DOHH2 (cell line): Measurements from ENCODE around the gene CPLANE2.

Experiments used
- EZH2phosphoT487 ChIP-seq: fragments of 200-600 bp; sonication (generic); IDR thresholded peaks from 2 replicates; pipeline ENCODE4 v1.6.1; 2017; ENCODE audit warnings: borderline replicate concordance, mild to moderate bottlenecking, antibody characterized with exemption, low read length, moderate library complexity, mixed read lengths
- TF ChIP-seq, protein P1 (sequence below): fragments of 200-600 bp; sonication (generic); IDR thresholded peaks from one replicate; pipeline ENCODE4 v1.5.1; 2014; ENCODE audit warnings: antibody characterized with exemption, mild to moderate bottlenecking, low read depth, low read length; ENCODE audit not compliant: poor library complexity, severe bottlenecking

DNA sequence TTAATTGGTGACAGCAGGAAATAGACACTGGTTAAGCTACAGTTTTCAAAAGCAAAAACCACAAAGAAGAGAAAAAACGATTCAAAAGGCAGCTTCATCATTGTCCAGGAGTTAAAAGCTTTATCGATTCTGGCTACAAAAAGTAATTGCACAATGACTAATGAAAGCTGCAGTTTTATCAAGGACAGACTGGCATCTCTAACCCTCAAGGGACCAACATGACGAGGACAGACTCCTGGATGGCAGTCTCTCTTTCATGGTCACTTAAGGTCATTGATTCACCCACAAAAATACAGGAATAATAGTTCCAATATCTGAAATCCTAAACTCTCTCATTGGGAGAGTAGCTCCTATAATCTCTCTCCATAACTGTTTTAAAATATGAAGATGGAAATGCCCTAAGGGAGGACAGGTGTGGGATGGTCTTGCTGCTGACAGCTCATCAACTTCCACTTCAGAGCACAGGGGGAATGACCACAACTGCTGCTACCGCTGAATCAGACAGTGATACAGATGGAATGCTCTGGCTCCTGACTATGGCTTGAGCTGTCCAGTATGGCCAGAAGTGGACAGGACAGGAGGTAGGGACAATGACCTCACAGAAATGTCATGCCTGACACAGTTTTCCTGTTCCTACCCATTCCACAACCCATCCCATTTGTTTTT lies 17.4 kb upstream of the CPLANE2 start:
- TF ChIP-seq, protein P1, sequence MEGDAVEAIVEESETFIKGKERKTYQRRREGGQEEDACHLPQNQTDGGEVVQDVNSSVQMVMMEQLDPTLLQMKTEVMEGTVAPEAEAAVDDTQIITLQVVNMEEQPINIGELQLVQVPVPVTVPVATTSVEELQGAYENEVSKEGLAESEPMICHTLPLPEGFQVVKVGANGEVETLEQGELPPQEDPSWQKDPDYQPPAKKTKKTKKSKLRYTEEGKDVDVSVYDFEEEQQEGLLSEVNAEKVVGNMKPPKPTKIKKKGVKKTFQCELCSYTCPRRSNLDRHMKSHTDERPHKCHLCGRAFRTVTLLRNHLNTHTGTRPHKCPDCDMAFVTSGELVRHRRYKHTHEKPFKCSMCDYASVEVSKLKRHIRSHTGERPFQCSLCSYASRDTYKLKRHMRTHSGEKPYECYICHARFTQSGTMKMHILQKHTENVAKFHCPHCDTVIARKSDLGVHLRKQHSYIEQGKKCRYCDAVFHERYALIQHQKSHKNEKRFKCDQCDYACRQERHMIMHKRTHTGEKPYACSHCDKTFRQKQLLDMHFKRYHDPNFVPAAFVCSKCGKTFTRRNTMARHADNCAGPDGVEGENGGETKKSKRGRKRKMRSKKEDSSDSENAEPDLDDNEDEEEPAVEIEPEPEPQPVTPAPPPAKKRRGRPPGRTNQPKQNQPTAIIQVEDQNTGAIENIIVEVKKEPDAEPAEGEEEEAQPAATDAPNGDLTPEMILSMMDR, result no peak
- TF ChIP-seq EZH2phosphoT487, result no peak
